Measurements from ENCODE around the gene UVSSA.

DNA sequence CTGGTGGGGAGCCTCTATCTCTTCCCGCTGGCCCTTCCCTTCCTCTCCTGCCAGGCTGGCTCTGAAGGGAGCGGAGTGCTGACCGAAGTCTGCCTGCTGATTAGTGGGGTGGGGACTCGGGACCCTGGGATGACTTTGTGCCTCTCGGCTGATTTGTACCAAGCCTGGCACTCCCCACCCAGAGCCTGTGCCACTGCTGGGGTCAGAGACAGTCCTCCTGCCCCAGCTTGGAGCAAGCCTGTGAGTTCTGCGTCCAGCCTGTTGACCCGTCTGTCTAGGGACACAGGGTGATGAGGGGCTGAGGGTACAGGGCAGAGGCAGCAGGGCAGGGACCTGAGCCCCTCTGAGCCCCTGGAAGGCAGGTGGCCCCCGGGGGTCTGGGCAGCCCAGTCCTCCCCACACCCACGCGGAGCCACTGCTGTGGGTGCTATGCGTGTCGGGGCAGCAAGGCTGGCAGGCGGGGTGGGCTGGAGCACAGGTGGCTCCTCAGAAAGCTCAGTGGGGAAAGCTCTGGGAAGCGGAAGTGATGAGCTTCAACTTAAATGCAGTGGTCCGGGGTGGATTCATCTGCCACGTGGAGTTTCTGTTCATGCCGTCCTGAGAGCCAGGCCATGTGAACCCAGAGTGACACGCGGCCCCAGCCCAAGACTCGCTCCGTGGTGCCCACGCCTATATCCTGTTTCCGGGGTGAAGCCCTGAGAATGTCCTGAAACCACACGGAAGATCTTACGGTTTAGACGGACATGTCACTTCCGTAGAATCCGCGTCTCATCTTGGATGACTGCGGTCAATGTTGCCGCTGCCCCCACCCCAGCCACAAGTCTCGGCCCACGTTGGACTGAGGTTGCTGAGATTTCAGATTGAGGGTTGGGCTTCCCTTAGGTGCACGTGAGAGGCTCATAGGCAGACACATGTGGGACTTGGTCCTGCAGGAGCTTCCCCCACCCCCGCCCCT lies 21.1 kb upstream of the UVSSA start:
- TF ChIP-seq, protein P1, sequence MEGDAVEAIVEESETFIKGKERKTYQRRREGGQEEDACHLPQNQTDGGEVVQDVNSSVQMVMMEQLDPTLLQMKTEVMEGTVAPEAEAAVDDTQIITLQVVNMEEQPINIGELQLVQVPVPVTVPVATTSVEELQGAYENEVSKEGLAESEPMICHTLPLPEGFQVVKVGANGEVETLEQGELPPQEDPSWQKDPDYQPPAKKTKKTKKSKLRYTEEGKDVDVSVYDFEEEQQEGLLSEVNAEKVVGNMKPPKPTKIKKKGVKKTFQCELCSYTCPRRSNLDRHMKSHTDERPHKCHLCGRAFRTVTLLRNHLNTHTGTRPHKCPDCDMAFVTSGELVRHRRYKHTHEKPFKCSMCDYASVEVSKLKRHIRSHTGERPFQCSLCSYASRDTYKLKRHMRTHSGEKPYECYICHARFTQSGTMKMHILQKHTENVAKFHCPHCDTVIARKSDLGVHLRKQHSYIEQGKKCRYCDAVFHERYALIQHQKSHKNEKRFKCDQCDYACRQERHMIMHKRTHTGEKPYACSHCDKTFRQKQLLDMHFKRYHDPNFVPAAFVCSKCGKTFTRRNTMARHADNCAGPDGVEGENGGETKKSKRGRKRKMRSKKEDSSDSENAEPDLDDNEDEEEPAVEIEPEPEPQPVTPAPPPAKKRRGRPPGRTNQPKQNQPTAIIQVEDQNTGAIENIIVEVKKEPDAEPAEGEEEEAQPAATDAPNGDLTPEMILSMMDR (IDR thresholded peaks at IDR 0.05 in 4 of 5, conservative IDR thresholded peaks at IDR 0.05 in 1 of 5): no peak
- TF ChIP-seq POLR2A (IDR thresholded peaks at IDR 0.05): no peak

Data from gastrocnemius medialis (tissue), 4 donors.